Endothelial cell of umbilical vein (primary cell): ENCODE measurements around the gene LAMA5. TPM values are rescaled to one million over a fixed set of nuclear protein-coding genes. Genes with fewer than 3 reads are reported as not detected.

Experiments used
- BruUV-seq: library from RNA; stranded (reverse); fragments of 400-500 nt; replicated peaks from 2 replicates; lab custom pipeline; 2021; lab: Mats Ljungman, UMichigan
- CTCF ChIA-PET: fragments of 300-600, 350-600 bp; sonication (Branson Sonifier 250); formaldehyde crosslinking; loops from one replicate; lab custom pipeline; 2021; ENCODE audit warnings: antibody characterized with exemption, inconsistent platforms; lab: Charles Lee
- POLR2A ChIA-PET: fragments of 300-600, 350-600 bp; sonication (Branson Sonifier 250); formaldehyde crosslinking; loops from one replicate; lab custom pipeline; 2021; ENCODE audit warnings: antibody characterized with exemption, inconsistent platforms; lab: Charles Lee
- DNase-seq: peaks from one replicate; pipeline ENCODE4 v3.0.0-alpha.2; 2011; ENCODE audit warnings: low read depth, low spot score
- FAIRE-seq: peaks from 2 replicates; lab custom pipeline; 2011; peaks lifted over from hg19 to GRCh38; lab: Jason Lieb, UNC
- H2AFZ ChIP-seq: 2 replicates; pipeline ENCODE4 v1.6.0; 2012; ENCODE audit warnings: low read depth, low read length, control low read depth, inconsistent platforms
- H3K27ac ChIP-seq: 2 replicates; pipeline ENCODE4 v1.5.1; 2011; ENCODE audit warnings: low read depth, mild to moderate bottlenecking, control low read depth, low read length, moderate library complexity; ENCODE audit not compliant: insufficient read depth
- H3K27me3 ChIP-seq, 2 experiments: 2 replicates each; pipeline versions ENCODE4 v1.6.0 to v1.6.1; 2011; ENCODE audit warnings: low read length in 2 of 2, mixed read lengths in 1 of 2; ENCODE audit not compliant: control insufficient read depth in 2 of 2, insufficient read depth in 2 of 2
- H3K36me3 ChIP-seq, 2 experiments: 2 replicates in 1 of 2; 3 replicates in 1 of 2; pipeline ENCODE4 v1.5.1; 2011; ENCODE audit warnings: low read length in 2 of 2, mild to moderate bottlenecking in 1 of 2, moderate library complexity in 1 of 2; ENCODE audit not compliant: control insufficient read depth in 2 of 2, insufficient read depth in 2 of 2; ENCODE audit errors: extremely low read depth in 1 of 2
- H3K4me1 ChIP-seq: 3 replicates; pipeline ENCODE4 v1.5.1; 2011; ENCODE audit warnings: mild to moderate bottlenecking, low read length; ENCODE audit not compliant: control insufficient read depth, insufficient read depth; ENCODE audit errors: extremely low read depth
- H3K4me2 ChIP-seq: 2 replicates; pipeline ENCODE4 v1.6.1; 2011; ENCODE audit warnings: low read length, control low read depth, mixed read lengths; ENCODE audit not compliant: insufficient read depth
- H3K4me3 ChIP-seq, 3 experiments: fragments of 200-600 bp in 1 of 3; sonication (generic), shearing (Covaris generic) in 1 of 3; replicated peaks in 1 of 3; 2 replicates each; pipeline ENCODE4 v1.5.1; 2011 to 2016; ENCODE audit warnings: control low read depth in 3 of 3, low read length in 3 of 3, mild to moderate bottlenecking in 2 of 3, inconsistent platforms in 1 of 3, low read depth in 1 of 3, moderate library complexity in 1 of 3; ENCODE audit not compliant: insufficient read depth in 1 of 3
- H3K79me2 ChIP-seq: 2 replicates; pipeline ENCODE4 v1.6.0; 2012; ENCODE audit warnings: low read length, inconsistent platforms; ENCODE audit not compliant: control insufficient read depth, insufficient read depth
- H3K9ac ChIP-seq: replicated peaks from 2 replicates; pipeline ENCODE3; 2011; ENCODE audit warnings: low read length, control low read depth; ENCODE audit not compliant: insufficient read depth; ENCODE audit errors: extremely low read depth
- H3K9me1 ChIP-seq: replicated peaks from 3 replicates; pipeline ENCODE4 v1.6.0; 2011; ENCODE audit warnings: mild to moderate bottlenecking, low read length; ENCODE audit not compliant: control insufficient read depth, insufficient read depth; ENCODE audit errors: extremely low read depth
- H3K9me3 ChIP-seq: replicated peaks from 2 replicates; pipeline ENCODE4 v1.5.1; 2012; ENCODE audit warnings: low read length, inconsistent platforms; ENCODE audit not compliant: control insufficient read depth, insufficient read depth
- H4K20me1 ChIP-seq: replicated peaks from 2 replicates; pipeline ENCODE3; 2011; ENCODE audit warnings: mild to moderate bottlenecking, low read length; ENCODE audit not compliant: control insufficient read depth, insufficient read depth; ENCODE audit errors: extremely low read depth
- CTCF ChIP-seq, 2 donors: IDR thresholded peaks; 1 replicate in 1 of 2; 2 replicates in 1 of 2; pipeline ENCODE4 v1.5.1; 2011; ENCODE audit warnings: low read length in 2 of 2, mild to moderate bottlenecking in 2 of 2, moderate library complexity in 2 of 2, control low read depth in 1 of 2, inconsistent platforms in 1 of 2, low read depth in 1 of 2; ENCODE audit not compliant: insufficient read depth in 1 of 2; ENCODE audit errors: extremely low read depth in 1 of 2
- FOS ChIP-seq: IDR thresholded peaks from 2 replicates; pipeline ENCODE4 v1.6.1; 2011; ENCODE audit warnings: mild to moderate bottlenecking, low read length, moderate library complexity, borderline replicate concordance; ENCODE audit not compliant: insufficient read depth
- GATA2 ChIP-seq: IDR thresholded peaks from 2 replicates; pipeline ENCODE4 v1.7.0; 2011; ENCODE audit warnings: low read depth, mild to moderate bottlenecking, moderate library complexity, mixed read lengths, low read length; ENCODE audit not compliant: insufficient read length, insufficient read depth
- POLR2AphosphoS5 ChIP-seq: IDR thresholded peaks from 2 replicates; pipeline ENCODE4 v1.6.1; 2012; ENCODE audit warnings: low read depth, mild to moderate bottlenecking, control low read depth, low read length, moderate library complexity; ENCODE audit not compliant: insufficient read depth
- dilution Hi-C: fragments of 300-500 bp; cut with MboI; formaldehyde crosslinking; loops from one replicate; pipeline ENCODE4 v1.15.0; 2019; ENCODE audit warnings: low sequenced_read_pairs; ENCODE audit not compliant: extremely low pct_ligation_motif_present
- intact Hi-C: fragments of 100-400 bp; cut with micrococcal nuclease; formaldehyde crosslinking; loops from one replicate; pipeline ENCODE4 v1.10.0; 2022
- polyA plus RNA-seq, 4 experiments: library from polyadenylated mRNA; depleted of rRNA in 3 of 4; stranded (reverse) in 3 of 4; unstranded in 1 of 4; fragments of >200 nt; gene quantifications; 2 replicates each; pipeline versions ENCODE4 v1.2.1 to v1.2.3, GENCODE V29; 2011 to 2012; ENCODE audit warnings: missing spikeins in 1 of 4
- total RNA-seq: library from RNA; stranded (reverse); gene quantifications from 2 replicates; pipeline ENCODE4 v1.2.3, GENCODE V29; 2021

LAMA5 gene
- total and polyA plus RNA-seq, 2 donors (not counting 3 experiments of a cell fraction or from before 2014, with no cell fraction given) = 24.0 to 145 TPM

DNA sequence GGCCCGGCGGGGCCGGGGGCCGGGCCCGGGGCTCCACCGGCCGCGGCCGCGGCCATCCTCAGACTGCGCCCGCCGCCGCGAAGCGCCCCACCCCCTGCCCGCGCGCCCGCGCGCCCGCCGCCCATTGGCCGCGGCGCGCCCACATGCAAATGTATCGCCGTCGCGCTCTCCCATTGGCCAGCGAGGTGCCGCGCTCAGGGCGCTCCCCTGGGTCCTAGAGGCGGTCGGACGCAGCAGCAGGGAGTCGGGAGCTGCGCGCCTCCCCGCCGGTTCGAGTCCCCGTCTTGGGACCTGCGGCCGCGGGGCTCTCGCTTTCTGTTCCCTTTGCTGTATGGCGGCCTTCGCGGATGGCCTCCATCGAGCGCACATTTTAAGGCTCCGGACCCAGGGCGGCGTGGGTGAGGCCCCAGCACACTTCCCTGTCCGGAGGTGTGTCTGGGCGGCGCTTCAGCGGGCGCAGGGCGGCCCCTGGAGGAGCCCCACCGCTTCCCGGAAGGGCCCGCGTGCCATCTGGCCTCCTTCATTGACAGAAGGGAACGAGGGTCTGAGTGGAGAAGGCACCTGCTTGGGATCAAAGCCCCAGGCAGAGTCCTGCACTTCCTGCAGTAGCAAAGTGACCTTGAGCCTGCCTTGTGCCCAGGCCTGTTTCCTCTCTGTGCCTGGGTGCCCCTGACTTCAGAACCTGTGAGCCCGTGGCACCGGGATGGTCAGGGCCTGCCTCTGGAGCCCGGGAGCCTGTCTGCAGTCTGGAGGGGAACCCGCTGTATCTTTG lies 40.3 kb upstream of the LAMA5 start, which contains the start of gene CABLES2:
Gene CABLES2, minus strand, starts transcription at position 65 of the 772 bp plus-strand sequence. Its CDS starts 9 bp downstream, at position 56.
- Histone ChIP-seq H3K4me2 (peak within 1 kb of the TSS; percentile 47), H3K9ac (peak within 1 kb of the TSS; percentile 58), H3K36me3 (no peaks in the 10 kb centered on the region), H3K79me2 (peaks cover 7% of the 10 kb centered on the region), H3K27ac (no peak within 1 kb of the TSS), H3K4me3 (peak within 1 kb of the TSS in 2 of 3 experiments; percentile 17 to 68), H3K9me1 (no peaks in the 10 kb centered on the region), H3K4me1 (peaks cover 11% of the 10 kb centered on the region), H4K20me1 (no peaks in the 10 kb centered on the region), H2AFZ (peak within 1 kb of the TSS; percentile 95), H3K9me3 (no peaks in the 10 kb centered on the region), H3K27me3 (no peaks in the 10 kb centered on the region)
- ChIA-PET POLR2A (interaction anchor here (0.6 kb wide), 1 partner anchor 21 kb away, joined by 6 read pairs; the partner anchor contains the start of gene RPS21), CTCF (interaction anchor here (0.6 to 1.0 kb wide), 2 partner anchors 18 to 93 kb away, joined by 3 read pairs; no protein-coding TSS in a partner anchor)
- no TSS peak for BruUV-seq
- FAIRE-seq (peak; percentile 83), DNase-seq (peak; percentile 89)
- intact Hi-C loops (loop anchor here (5.0 kb wide), 1 partner anchor 210 kb away; no protein-coding TSS in a partner anchor), dilution Hi-C loops (no loop called here)
- no peak for TF ChIP-seq GATA2
- TF ChIP-seq FOS = no peak
- peak; percentile 63 for TF ChIP-seq POLR2AphosphoS5
- TF ChIP-seq CTCF (IDR thresholded peaks at IDR 0.05; ENCODE audit: extremely low read depth in 1 of 2, insufficient read depth in 1 of 2, low read depth in 1 of 2, low read length in 2 of 2) = no peak
